H1 (cell line): ENCODE measurements around the gene HS6ST3.

ENCODE experiments used
- ATF2 ChIP-seq: IDR thresholded peaks from 2 replicates; pipeline ENCODE4 v1.6.1; 2012; ENCODE audit warnings: low read length, inconsistent platforms
- BRCA1 ChIP-seq: IDR thresholded peaks from 2 replicates; pipeline ENCODE4 v1.6.1; 2012; ENCODE audit warnings: low read depth, low read length, improper control_type of control experiment
- CEBPB ChIP-seq: IDR thresholded peaks from 2 replicates; pipeline ENCODE4 v1.6.1; 2012; ENCODE audit warnings: low read depth, low read length
- CTCF ChIP-seq, 3 experiments: IDR thresholded peaks; 1 replicate in 2 of 3; 2 replicates in 1 of 3; pipeline versions ENCODE4 v1.5.1 to v1.6.1; 2011; ENCODE audit warnings: low read length in 3 of 3, mild to moderate bottlenecking in 3 of 3, inconsistent platforms in 2 of 3, low read depth in 1 of 3, moderate library complexity in 1 of 3; ENCODE audit not compliant: insufficient read depth in 1 of 3; ENCODE audit errors: control extremely low read depth in 1 of 3
- EP300 ChIP-seq, 2 experiments: IDR thresholded peaks; 1 replicate in 1 of 2; 2 replicates in 1 of 2; pipeline ENCODE4 v1.6.1; 2011 to 2012; ENCODE audit warnings: low read depth in 2 of 2, low read length in 2 of 2, mild to moderate bottlenecking in 2 of 2, borderline replicate concordance in 1 of 2, inconsistent platforms in 1 of 2, moderate library complexity in 1 of 2
- EZH2 ChIP-seq: fragments of 200-600 bp; sonication (generic); IDR thresholded peaks from 2 replicates; pipeline ENCODE4 v1.7.1; 2012; ENCODE audit warnings: low read depth, mild to moderate bottlenecking, moderate library complexity, low read length, inconsistent platforms; ENCODE audit not compliant: severe bottlenecking
- GABPA ChIP-seq: IDR thresholded peaks from 2 replicates; pipeline ENCODE4 v1.6.1; 2011; ENCODE audit warnings: mild to moderate bottlenecking, low read length, moderate library complexity, borderline replicate concordance; ENCODE audit not compliant: insufficient read depth
- JUND ChIP-seq: IDR thresholded peaks from 2 replicates; pipeline ENCODE4 v1.6.1; 2011; ENCODE audit warnings: mild to moderate bottlenecking, improper control_type of control experiment, low read length
- MAX ChIP-seq: IDR thresholded peaks from 2 replicates; pipeline ENCODE4 v1.6.1; 2012; ENCODE audit warnings: inconsistent platforms
- POLR2A ChIP-seq, 2 experiments: IDR thresholded peaks; 1 replicate in 1 of 2; 2 replicates in 1 of 2; pipeline ENCODE4 v1.6.1; 2011; ENCODE audit warnings: low read depth in 2 of 2, low read length in 2 of 2, mild to moderate bottlenecking in 2 of 2; ENCODE audit errors: control extremely low read depth in 1 of 2
- RAD21 ChIP-seq, 2 experiments: IDR thresholded peaks in 1 of 2; conservative IDR thresholded peaks in 1 of 2; 2 replicates each; pipeline ENCODE4 v1.6.1; 2011; ENCODE audit warnings: low read depth in 2 of 2, low read length in 2 of 2, improper control_type of control experiment in 1 of 2, inconsistent platforms in 1 of 2, mild to moderate bottlenecking in 1 of 2, moderate library complexity in 1 of 2
- RFX5 ChIP-seq: IDR thresholded peaks from 2 replicates; pipeline ENCODE4 v1.6.1; 2011; ENCODE audit warnings: low read depth, low read length, improper control_type of control experiment, borderline replicate concordance
- RXRA ChIP-seq: IDR thresholded peaks from 2 replicates; pipeline ENCODE4 v1.6.1; 2011; ENCODE audit warnings: low read depth, mild to moderate bottlenecking, low read length, moderate library complexity; ENCODE audit not compliant: insufficient read depth
- YY1 ChIP-seq: IDR thresholded peaks from 2 replicates; pipeline ENCODE4 v1.6.1; 2011; ENCODE audit warnings: low read depth, mild to moderate bottlenecking, low read length

- TF ChIP-seq GABPA (no peak), JUND (no peak), CTCF (IDR thresholded peaks at IDR 0.05; ENCODE audit: control extremely low read depth in 1 of 3, insufficient read depth in 1 of 3, low read depth in 1 of 3, low read length in 3 of 3) (no peak), POLR2A (IDR thresholded peaks at IDR 0.05; ENCODE audit: control extremely low read depth in 1 of 2, low read depth in 2 of 2, low read length in 2 of 2) (no peak), EZH2 (no peak), YY1 (no peak), EP300 (IDR thresholded peaks at IDR 0.05; ENCODE audit: borderline replicate concordance in 1 of 2, low read depth in 2 of 2, low read length in 2 of 2) (no peak), RAD21 (IDR thresholded peaks at IDR 0.05 in 1 of 2, conservative IDR thresholded peaks at IDR 0.05 in 1 of 2; ENCODE audit: low read depth in 2 of 2, low read length in 2 of 2) (no peak), MAX (no peak), CEBPB (no peak), ATF2 (no peak), BRCA1 (no peak), RFX5 (no peak), RXRA (no peak)
Measured at GRCh38 chr13:96825653-96826052, 735.7 kb downstream of the HS6ST3 start.
